HepG2 (cell line): ENCODE data around the gene CDKN3. TPM values are rescaled to one million over a fixed set of nuclear protein-coding genes. Genes with fewer than 3 reads are reported as not detected.

Experiments used
- ATAC-seq: fragments of 200-7000 bp; cut with Tn5 transposase; 3 replicates; pipeline ENCODE4 v1.9.1; 2020; ENCODE audit warnings: mild to moderate bottlenecking, moderate library complexity
- BruUV-seq: library from RNA; stranded (reverse); fragments of 400-500 nt; replicated peaks from 2 replicates; lab custom pipeline; 2021; lab: Mats Ljungman, UMichigan
- CTCF ChIA-PET: fragments of 300-600 bp; formaldehyde crosslinking; extraction: SDS; loops from one replicate; lab custom pipeline; 2021; ENCODE audit warnings: low total read pairs, inconsistent platforms, low intra/inter-chr PET ratio; lab: Yijun Ruan, JAX
- POLR2A ChIA-PET: fragments of 350-600 bp; sonication (Branson Sonifier 250); formaldehyde crosslinking; loops from one replicate; lab custom pipeline; 2020; ENCODE audit warnings: antibody characterized with exemption, inconsistent platforms; lab: Yijun Ruan, JAX
- DNase-seq: peaks from one replicate; pipeline ENCODE4 v3.0.0-alpha.2; 2015; ENCODE audit warnings: low spot score
- FAIRE-seq: peaks from 3 replicates; lab custom pipeline; 2011; peaks lifted over from hg19 to GRCh38; lab: Jason Lieb, UNC
- H2AFZ ChIP-seq: one replicate; pipeline ENCODE4 v1.6.1; 2011; ENCODE audit warnings: low read length, inconsistent platforms
- H3K27ac ChIP-seq: fragments of 300-600 bp; 3 replicates; pipeline ENCODE4 v1.8.0; 2011; ENCODE audit warnings: mixed run types, mild to moderate bottlenecking, mixed read lengths, low read length, inconsistent platforms; ENCODE audit not compliant: insufficient read depth; ENCODE audit errors: extremely low read length
- H3K27me3 ChIP-seq, 2 experiments: fragments of 200-600 bp in 1 of 2; 2 replicates in 1 of 2; 3 replicates in 1 of 2; pipeline versions ENCODE4 v1.6.0 to v1.8.0; 2011; ENCODE audit warnings: low read length in 2 of 2, mild to moderate bottlenecking in 2 of 2, moderate library complexity in 2 of 2, inconsistent platforms in 1 of 2; ENCODE audit not compliant: insufficient read depth in 2 of 2, control insufficient read depth in 1 of 2
- H3K36me3 ChIP-seq, 2 experiments: fragments of 200-600 bp in 1 of 2; replicated peaks in 1 of 2; 2 replicates in 1 of 2; 3 replicates in 1 of 2; pipeline versions ENCODE4 v1.5.1 to v1.8.0; 2011; ENCODE audit warnings: low read length in 2 of 2, inconsistent platforms in 1 of 2; ENCODE audit not compliant: insufficient read depth in 2 of 2, control insufficient read depth in 1 of 2
- H3K4me1 ChIP-seq: 2 replicates; pipeline ENCODE4 v1.5.1; 2012; ENCODE audit warnings: low read length, inconsistent platforms; ENCODE audit not compliant: insufficient read depth
- H3K4me2 ChIP-seq: 2 replicates; pipeline ENCODE4 v1.6.0; 2011; ENCODE audit warnings: low read depth, low read length, inconsistent platforms
- H3K4me3 ChIP-seq, 3 experiments: fragments of 200-600 bp in 1 of 3; sonication (generic), shearing (Covaris generic) in 1 of 3; replicated peaks in 1 of 3; 2 replicates each; pipeline ENCODE4 v1.5.1; 2011 to 2016; ENCODE audit warnings: low read length in 3 of 3, inconsistent platforms in 2 of 3, low read depth in 2 of 3, mild to moderate bottlenecking in 2 of 3, control low read depth in 1 of 3, mixed read lengths in 1 of 3; ENCODE audit not compliant: insufficient read depth in 1 of 3
- H3K79me2 ChIP-seq: one replicate; pipeline ENCODE4 v1.6.1; 2011; ENCODE audit warnings: low read length, inconsistent platforms; ENCODE audit not compliant: insufficient read depth
- H3K9ac ChIP-seq: 2 replicates; pipeline ENCODE4 v1.6.0; 2011; ENCODE audit warnings: mild to moderate bottlenecking, low read depth, low read length, inconsistent platforms; ENCODE audit not compliant: insufficient read depth
- H3K9me3 ChIP-seq: 2 replicates; pipeline ENCODE4 v1.5.1; 2012; ENCODE audit warnings: mild to moderate bottlenecking, low read length
- H4K20me1 ChIP-seq: 2 replicates; pipeline ENCODE4 v1.6.0; 2011; ENCODE audit warnings: inconsistent platforms, mild to moderate bottlenecking, low read length, moderate library complexity; ENCODE audit not compliant: insufficient read depth
- BRCA1 ChIP-seq: sonication (generic); formaldehyde crosslinking; IDR thresholded peaks from 2 replicates; pipeline ENCODE4 v1.4.0; 2020; ENCODE audit warnings: missing genetic modification reagents
- GATAD2A ChIP-seq: IDR thresholded peaks from 2 replicates; pipeline ENCODE4 v1.6.1; 2016
- LCORL ChIP-seq, 2 experiments: fragments of 450-650 bp in 1 of 2; sonication (generic) in 1 of 2; formaldehyde crosslinking in 1 of 2; IDR thresholded peaks; 2 replicates each; pipeline versions ENCODE4 v1.5.0 to v1.6.1; 2017 to 2020; ENCODE audit warnings: antibody characterized with exemption in 1 of 2, missing genetic modification reagents in 1 of 2
- MEIS1 ChIP-seq: sonication (generic); formaldehyde crosslinking; IDR thresholded peaks from 2 replicates; pipeline ENCODE4 v1.9.0; 2021; ENCODE audit warnings: mild to moderate bottlenecking, missing genetic modification reagents, moderate library complexity, borderline replicate concordance
- POGZ ChIP-seq: sonication (generic); formaldehyde crosslinking; IDR thresholded peaks from 2 replicates; pipeline ENCODE4 v1.4.0; 2020; ENCODE audit warnings: mild to moderate bottlenecking, missing genetic modification reagents
- RAD21 ChIP-seq: fragments of 450-650 bp; formaldehyde crosslinking; IDR thresholded peaks from 2 replicates; pipeline ENCODE4 v1.5.0; 2020; ENCODE audit warnings: mild to moderate bottlenecking
- SMC3 ChIP-seq: IDR thresholded peaks from 2 replicates; pipeline ENCODE4 v1.6.1; 2011; ENCODE audit warnings: low read length, improper control_type of control experiment
- SNAPC2 ChIP-seq: sonication (generic); formaldehyde crosslinking; IDR thresholded peaks from 2 replicates; pipeline ENCODE4 v1.8.1; 2022; ENCODE audit warnings: mild to moderate bottlenecking, missing genetic modification reagents
- STAG1 ChIP-seq: sonication (generic); formaldehyde crosslinking; IDR thresholded peaks from 2 replicates; pipeline ENCODE4 v1.4.0; 2020; ENCODE audit warnings: missing genetic modification reagents
- TBX3 ChIP-seq: fragments of 450-650 bp; IDR thresholded peaks from 2 replicates; pipeline ENCODE4 v1.6.1; 2017; ENCODE audit warnings: antibody characterized with exemption, mild to moderate bottlenecking, inconsistent platforms, borderline replicate concordance
- TEAD3 ChIP-seq: optimal IDR thresholded peaks from 2 replicates; pipeline ENCODE3; 2016; ENCODE audit warnings: borderline replicate concordance
- ZNF543 ChIP-seq: sonication (generic); formaldehyde crosslinking; IDR thresholded peaks from 2 replicates; pipeline ENCODE4 v1.4.0; 2020; ENCODE audit warnings: mild to moderate bottlenecking, missing genetic modification reagents
- ZNF564 ChIP-seq: sonication (generic); formaldehyde crosslinking; IDR thresholded peaks from 2 replicates; pipeline ENCODE4 v1.8.1; 2023; ENCODE audit warnings: mild to moderate bottlenecking, missing genetic modification reagents
- WGBS: methylation state at CpG from one replicate; pipeline ENCODE4 v1.1.6; 2017; ENCODE audit warnings: low lambda C conversion rate; 5-methylcytosine and 5-hydroxymethylcytosine counted together
- in situ Hi-C: cut with HindIII; loops from 2 replicates; pipeline ENCODE4 v1.10.0; 2017; ENCODE audit warnings: low pct_unique_long_range_greater_than_20kb; ENCODE audit not compliant: extremely low pct_ligation_motif_present
- intact Hi-C: fragments of 100-400 bp; cut with micrococcal nuclease; formaldehyde crosslinking; loops from one replicate; pipeline ENCODE4 v1.10.0; 2022; ENCODE audit not compliant: unreplicated experiment
- polyA plus RNA-seq, 8 experiments: library from polyadenylated mRNA; depleted of rRNA in 3 of 8; stranded (reverse) in 7 of 8; unstranded in 1 of 8; fragments of >200 nt; fragmentation: Illumina TruSeq in 4 of 8; extraction: Trizol in 4 of 8; gene quantifications; 2 replicates each; pipeline versions ENCODE4 v1.2.1 to v1.2.3, GENCODE V29; 2011 to 2016; ENCODE audit warnings: low read depth in 4 of 8, missing spikeins in 1 of 8, mixed read lengths in 1 of 8; ENCODE audit not compliant: insufficient read depth in 1 of 8
- total RNA-seq, 5 experiments: library from RNA; depleted of rRNA; stranded (reverse); fragments of >200 nt; fragmentation: Illumina TruSeq; extraction: Trizol; gene quantifications; 2 replicates each; pipeline ENCODE4 v1.2.3, GENCODE V29; 2016; ENCODE audit warnings: low read depth in 1 of 5
- TF ChIP-seq, protein P1 (sequence below): sonication (generic); formaldehyde crosslinking; conservative IDR thresholded peaks from 2 replicates; pipeline ENCODE4 v1.8.0; 2022; ENCODE audit warnings: mild to moderate bottlenecking, moderate library complexity, missing genetic modification reagents
- TF ChIP-seq, protein P2 (sequence below): sonication (generic); formaldehyde crosslinking; IDR thresholded peaks from 2 replicates; pipeline ENCODE4 v1.5.0; 2020; ENCODE audit warnings: mild to moderate bottlenecking, missing genetic modification reagents, moderate library complexity

The CDKN3 gene
- total and polyA plus RNA-seq, 2 of the 13 experiments (the other 11 are each of a cell fraction or from before 2014, with no cell fraction given): 63.0 to 88.9 TPM

DNA sequence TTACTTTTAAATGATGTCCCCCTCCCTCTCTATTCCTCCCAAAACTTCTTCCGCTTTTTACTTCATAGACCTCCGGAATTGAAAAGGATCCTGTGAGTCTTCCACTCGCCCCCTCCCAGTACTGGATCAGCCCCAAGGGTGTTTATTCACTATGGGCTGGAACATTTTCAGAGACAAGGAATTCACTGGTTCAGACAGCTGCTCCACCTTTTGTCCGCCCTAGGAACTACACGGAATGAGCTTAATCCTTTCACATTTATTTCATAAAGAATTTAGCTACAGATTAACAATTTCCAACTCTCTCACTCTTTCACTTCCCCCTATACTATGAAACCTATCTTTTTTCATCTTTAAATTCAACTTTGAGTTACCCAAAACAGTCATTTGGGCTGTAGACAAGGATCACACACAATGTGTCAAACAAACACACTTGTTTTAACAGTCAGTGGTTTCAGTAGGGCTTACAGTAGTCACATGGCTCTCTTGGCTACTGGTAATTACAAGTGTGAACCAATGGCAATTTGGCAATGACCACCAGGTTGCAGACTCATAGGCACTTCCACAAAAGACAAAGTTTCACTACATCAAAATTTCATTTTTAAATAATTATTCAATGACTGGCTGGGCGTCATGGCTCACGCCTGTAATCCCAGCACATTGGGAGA, 23.8 kb downstream of the CDKN3 start:
- H3K4me3 ChIP-seq: no peak overlapping the region
- DNase-seq (peak; percentile 46), FAIRE-seq (no peak), ATAC-seq (peak; percentile 57)
- H3K9ac ChIP-seq: no peak overlapping the region
- BruUV-seq: no TSS peak
- intact Hi-C loops: loop anchor here (1.0 kb wide), 3 partner anchors 54 to 72 kb away; no protein-coding TSS in a partner anchor
- H2AFZ ChIP-seq: no peak overlapping the region
- ChIA-PET CTCF (interaction anchor here (0.9 to 2.1 kb wide), 2 partner anchors 54 to 73 kb away, joined by 3 to 21 read pairs; no protein-coding TSS in a partner anchor), POLR2A (interaction anchor here (0.8 to 1.0 kb wide), 4 partner anchors 27 to 71 kb away, joined by 3 to 14 read pairs (median 4); no protein-coding TSS in a partner anchor)
- peaks cover 33% of the 10 kb centered on the region for H3K4me1 ChIP-seq
- no peaks in the 10 kb centered on the region for H3K79me2 ChIP-seq
- TF ChIP-seq STAG1 (CRISPR knock-in tag) (peak; percentile 62), SMC3 (peak; percentile 66), BRCA1 (CRISPR knock-in tag) (no peak), SNAPC2 (0 out of 2 replicates have a peak, but pooled peaks have one; percentile 33), LCORL (IDR thresholded peaks at IDR 0.05) (no peak), LCORL (CRISPR knock-in tag; IDR thresholded peaks at IDR 0.05) (0 out of 2 replicates have a peak, but pooled peaks have one; percentile 25), MEIS1 (CRISPR knock-in tag) (0 out of 2 replicates have a peak, but pooled peaks have one; percentile 40), ZNF564 (no peak), TEAD3 (CRISPR knock-in tag) (peak; percentile 17), POGZ (CRISPR knock-in tag) (0 out of 2 replicates have a peak, but pooled peaks have one; percentile 25), GATAD2A (CRISPR knock-in tag) (0 out of 2 replicates have a peak, but pooled peaks have one; percentile 22), TBX3 (no peak), RAD21 (CRISPR knock-in tag) (peak; percentile 55; the same call in 1 of the 2 replicates), ZNF543 (no peak)
- TF ChIP-seq, protein P1, sequence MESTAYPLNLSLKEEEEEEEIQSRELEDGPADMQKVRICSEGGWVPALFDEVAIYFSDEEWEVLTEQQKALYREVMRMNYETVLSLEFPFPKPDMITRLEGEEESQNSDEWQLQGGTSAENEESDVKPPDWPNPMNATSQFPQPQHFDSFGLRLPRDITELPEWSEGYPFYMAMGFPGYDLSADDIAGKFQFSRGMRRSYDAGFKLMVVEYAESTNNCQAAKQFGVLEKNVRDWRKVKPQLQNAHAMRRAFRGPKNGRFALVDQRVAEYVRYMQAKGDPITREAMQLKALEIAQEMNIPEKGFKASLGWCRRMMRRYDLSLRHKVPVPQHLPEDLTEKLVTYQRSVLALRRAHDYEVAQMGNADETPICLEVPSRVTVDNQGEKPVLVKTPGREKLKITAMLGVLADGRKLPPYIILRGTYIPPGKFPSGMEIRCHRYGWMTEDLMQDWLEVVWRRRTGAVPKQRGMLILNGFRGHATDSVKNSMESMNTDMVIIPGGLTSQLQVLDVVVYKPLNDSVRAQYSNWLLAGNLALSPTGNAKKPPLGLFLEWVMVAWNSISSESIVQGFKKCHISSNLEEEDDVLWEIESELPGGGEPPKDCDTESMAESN (CRISPR knock-in tag): no peak
- TF ChIP-seq, protein P2, sequence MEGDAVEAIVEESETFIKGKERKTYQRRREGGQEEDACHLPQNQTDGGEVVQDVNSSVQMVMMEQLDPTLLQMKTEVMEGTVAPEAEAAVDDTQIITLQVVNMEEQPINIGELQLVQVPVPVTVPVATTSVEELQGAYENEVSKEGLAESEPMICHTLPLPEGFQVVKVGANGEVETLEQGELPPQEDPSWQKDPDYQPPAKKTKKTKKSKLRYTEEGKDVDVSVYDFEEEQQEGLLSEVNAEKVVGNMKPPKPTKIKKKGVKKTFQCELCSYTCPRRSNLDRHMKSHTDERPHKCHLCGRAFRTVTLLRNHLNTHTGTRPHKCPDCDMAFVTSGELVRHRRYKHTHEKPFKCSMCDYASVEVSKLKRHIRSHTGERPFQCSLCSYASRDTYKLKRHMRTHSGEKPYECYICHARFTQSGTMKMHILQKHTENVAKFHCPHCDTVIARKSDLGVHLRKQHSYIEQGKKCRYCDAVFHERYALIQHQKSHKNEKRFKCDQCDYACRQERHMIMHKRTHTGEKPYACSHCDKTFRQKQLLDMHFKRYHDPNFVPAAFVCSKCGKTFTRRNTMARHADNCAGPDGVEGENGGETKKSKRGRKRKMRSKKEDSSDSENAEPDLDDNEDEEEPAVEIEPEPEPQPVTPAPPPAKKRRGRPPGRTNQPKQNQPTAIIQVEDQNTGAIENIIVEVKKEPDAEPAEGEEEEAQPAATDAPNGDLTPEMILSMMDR: peak; percentile 73
- H3K27me3 ChIP-seq: no peaks in the 10 kb centered on the region
- H3K27ac ChIP-seq: peak overlapping the region; percentile 60
- H3K9me3 ChIP-seq: no peaks in the 10 kb centered on the region
- no peak overlapping the region for H3K4me2 ChIP-seq
- in situ Hi-C loops: loop anchor here (5.0 kb wide), 1 partner anchor 53 kb away; no protein-coding TSS in a partner anchor
- H3K36me3 ChIP-seq: peaks cover 3 to 9% of the 10 kb centered on the region in 2 experiments
- H4K20me1 ChIP-seq: no peaks in the 10 kb centered on the region
- 68% methylated on average over 7 of the region's 7 CpGs for WGBS
